Memory B cell (primary cell): Measurements from ENCODE around the gene ATPAF2.
"Not testable (repeated sequence)": the region's sequence is repeated elsewhere in the genome, so short reads cannot be mapped to it uniquely, and the experiment has no call there.

Source experiments
- ATAC-seq: fragments of 150-1000 bp; cut with Tn5 transposase; 2 replicates; pipeline ENCODE4 v1.10.0; 2021; ENCODE audit warnings: low read depth, mild to moderate bottlenecking, moderate library complexity
- DNase-seq, 2 donors: peaks; one replicate each; pipeline ENCODE4 v3.0.0; 2022; ENCODE audit warnings: low spot score in 2 of 2
- H3K27ac Mint-ChIP-seq: one replicate; pipeline ENCODE4 v1.8.0; 2022; ENCODE audit warnings: mild to moderate bottlenecking, moderate library complexity, mixed read lengths
- H3K27me3 Mint-ChIP-seq: one replicate; pipeline ENCODE4 v1.8.0; 2022; ENCODE audit warnings: mixed read lengths
- H3K36me3 Mint-ChIP-seq: one replicate; pipeline ENCODE4 v1.8.0; 2022; ENCODE audit warnings: mild to moderate bottlenecking, mixed read lengths
- H3K4me1 Mint-ChIP-seq: one replicate; pipeline ENCODE4 v1.8.0; 2022; ENCODE audit warnings: mixed read lengths
- H3K4me3 Mint-ChIP-seq: one replicate; pipeline ENCODE4 v1.8.0; 2022; ENCODE audit warnings: mild to moderate bottlenecking, moderate library complexity, mixed read lengths
- H3K9me3 Mint-ChIP-seq: one replicate; pipeline ENCODE4 v1.8.0; 2022; ENCODE audit warnings: mixed read lengths

Gene ATPAF2

DNA sequence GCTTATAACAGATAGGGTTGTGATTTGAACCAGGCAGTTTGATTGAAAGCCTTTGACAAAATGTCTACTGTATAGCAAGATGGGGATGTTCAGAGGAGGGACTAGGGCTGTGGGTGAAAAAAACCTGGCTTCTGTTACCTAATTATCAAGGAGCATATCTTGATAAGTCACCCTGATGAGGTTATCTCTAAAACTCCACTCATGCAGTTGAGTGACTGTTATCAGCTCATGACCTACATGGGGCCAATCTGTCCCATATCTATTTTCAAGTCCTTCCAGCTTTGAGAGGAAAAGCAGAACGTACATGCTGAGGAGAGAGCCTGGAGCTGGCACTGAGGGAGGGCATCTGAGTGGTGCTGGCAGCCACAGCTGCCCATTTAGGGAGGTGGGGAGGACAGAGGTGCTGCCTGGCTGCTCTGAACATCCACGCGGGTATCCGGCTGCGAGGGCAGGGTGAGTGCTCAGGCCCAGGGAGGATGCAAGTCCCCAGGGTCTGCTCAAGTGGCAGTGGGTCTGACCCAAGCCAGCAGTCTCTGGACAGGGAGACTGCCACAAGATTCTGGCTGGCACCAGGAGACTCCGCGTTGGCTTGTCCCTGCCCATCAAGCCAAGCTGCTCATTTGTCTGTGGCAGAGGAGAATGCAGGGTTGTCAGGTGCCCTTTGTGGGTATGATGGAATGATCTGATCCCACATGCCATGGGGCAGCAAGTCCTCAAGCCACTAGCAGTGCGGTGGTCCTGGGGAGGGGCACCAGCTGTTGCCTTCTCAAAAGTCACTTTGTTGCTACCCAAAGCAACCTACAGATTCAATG, 29.2 kb downstream of the ATPAF2 start:
- peaks cover 36% of the 10 kb centered on the region for H3K36me3 Mint-ChIP-seq
- no peaks in the 10 kb centered on the region for H3K4me1 Mint-ChIP-seq
- no peak overlapping the region for H3K27ac Mint-ChIP-seq
- DNase-seq (no peak), ATAC-seq (no peak)
- no peak overlapping the region for H3K4me3 Mint-ChIP-seq
- no peaks in the 10 kb centered on the region for H3K9me3 Mint-ChIP-seq
- no peaks in the 10 kb centered on the region for H3K27me3 Mint-ChIP-seq

- H3K27ac Mint-ChIP-seq = no peak overlapping the region
- DNase-seq (no peak), ATAC-seq (no peak)
Observed at GRCh38 chr17:18008496-18009268, 30.3 kb downstream of the ATPAF2 start.

GRCh38 chr17:18006495-18007239, 32.3 kb downstream of the ATPAF2 start:
- H3K9me3 Mint-ChIP-seq = no peaks in the 10 kb centered on the region
- H3K4me3 Mint-ChIP-seq = no peak overlapping the region
- no peak overlapping the region for H3K27ac Mint-ChIP-seq
- DNase-seq = no peak
- H3K27me3 Mint-ChIP-seq = no peaks in the 10 kb centered on the region
- peaks cover 25% of the 10 kb centered on the region for H3K36me3 Mint-ChIP-seq
- H3K4me1 Mint-ChIP-seq = peaks cover 3% of the 10 kb centered on the region
- no peak for ATAC-seq

More at GRCh38 chr17:18008496-18009268, 30.3 kb downstream of the ATPAF2 start:
- Mint-ChIP-seq H3K4me3 (no peak overlapping the region), H3K36me3 (peaks cover 36% of the 10 kb centered on the region), H3K27me3 (no peaks in the 10 kb centered on the region), H3K4me1 (no peaks in the 10 kb centered on the region), H3K9me3 (no peaks in the 10 kb centered on the region)

DNA sequence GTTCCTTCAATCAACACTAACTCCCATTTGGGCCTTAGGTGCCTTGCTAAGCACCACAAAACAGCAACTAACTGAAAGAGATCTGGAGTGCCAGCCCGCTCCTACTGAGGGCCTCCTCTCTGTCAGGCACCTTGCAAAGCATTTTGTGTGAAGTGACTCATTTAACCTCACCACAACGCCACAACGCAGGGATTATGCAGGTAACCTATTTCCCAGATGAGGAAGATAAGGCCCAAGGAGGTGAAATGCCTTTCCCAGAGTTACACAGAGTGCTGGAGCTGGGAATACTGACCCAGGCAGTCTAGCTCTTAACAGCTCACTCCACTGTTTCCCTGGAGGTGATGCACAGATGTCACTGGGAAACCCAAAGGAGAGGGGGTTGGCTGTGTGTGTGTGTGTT, 33.5 kb downstream of the ATPAF2 start:
- Mint-ChIP-seq H3K4me1 (peaks cover 3% of the 10 kb centered on the region), H3K4me3 (no peak overlapping the region), H3K27me3 (no peaks in the 10 kb centered on the region), H3K36me3 (peaks cover 22% of the 10 kb centered on the region), H3K27ac (peak overlapping the region; percentile 77), H3K9me3 (no peaks in the 10 kb centered on the region)
- ATAC-seq = no peak
- DNase-seq = no peak

- DNase-seq (no peak), ATAC-seq (no peak)
- Mint-ChIP-seq H3K36me3 (peaks cover 18% of the 10 kb centered on the region), H3K27ac (no peak overlapping the region), H3K4me1 (peaks cover 3% of the 10 kb centered on the region), H3K9me3 (no peaks in the 10 kb centered on the region), H3K4me3 (no peak overlapping the region), H3K27me3 (no peaks in the 10 kb centered on the region)
Observed at GRCh38 chr17:18004884-18005305, 34.1 kb downstream of the ATPAF2 start.

GRCh38 chr17:18004345-18004744, 34.6 kb downstream of the ATPAF2 start:
- Mint-ChIP-seq H3K4me3 (no peak overlapping the region), H3K36me3 (peaks cover 13% of the 10 kb centered on the region), H3K4me1 (peaks cover 3% of the 10 kb centered on the region), H3K27me3 (no peaks in the 10 kb centered on the region), H3K9me3 (no peaks in the 10 kb centered on the region), H3K27ac (no peak overlapping the region)
- DNase-seq (no peak), ATAC-seq (no peak)

DNA sequence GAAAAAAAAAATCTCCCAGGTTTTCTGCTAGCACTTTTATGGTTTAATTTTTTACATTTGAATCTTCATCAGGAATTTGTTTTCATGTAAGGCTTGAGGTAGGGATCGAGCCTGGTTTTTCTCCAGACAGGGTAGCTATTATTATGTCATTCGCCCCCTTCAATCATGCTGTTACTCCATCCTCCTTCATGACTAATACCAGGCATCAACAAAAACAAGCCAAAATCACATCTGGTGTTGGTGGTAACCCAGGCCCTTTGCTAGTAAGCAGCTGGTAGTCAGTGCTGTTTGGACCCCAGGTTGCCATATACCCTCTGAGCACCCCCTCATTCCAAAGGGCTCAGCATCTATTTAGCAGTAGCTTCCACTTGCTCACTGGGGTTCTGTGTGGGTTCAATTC, 36.8 kb downstream of the ATPAF2 start:
- DNase-seq = no peak
- Mint-ChIP-seq H3K9me3 (no peaks in the 10 kb centered on the region), H3K4me1 (peaks cover 3% of the 10 kb centered on the region), H3K27me3 (no peaks in the 10 kb centered on the region), H3K36me3 (peaks cover 9% of the 10 kb centered on the region), H3K27ac (no peak overlapping the region), H3K4me3 (no peak overlapping the region)
- ATAC-seq = no peak

GRCh38 chr17:18000030-18000408, 38.9 kb downstream of the ATPAF2 start:
- no peaks in the 10 kb centered on the region for H3K9me3 Mint-ChIP-seq
- H3K4me3 Mint-ChIP-seq = no peak overlapping the region
- no peaks in the 10 kb centered on the region for H3K36me3 Mint-ChIP-seq
- no peak for ATAC-seq
- no peak for DNase-seq
- no peak overlapping the region for H3K27ac Mint-ChIP-seq
- peaks cover 3% of the 10 kb centered on the region for H3K4me1 Mint-ChIP-seq
- H3K27me3 Mint-ChIP-seq = no peaks in the 10 kb centered on the region

GRCh38 chr17:17999364-18000029, 39.5 kb downstream of the ATPAF2 start:
- H3K4me1 Mint-ChIP-seq = peaks cover 3% of the 10 kb centered on the region
- H3K27ac Mint-ChIP-seq = no peak overlapping the region
- no peaks in the 10 kb centered on the region for H3K27me3 Mint-ChIP-seq
- ATAC-seq (no peak), DNase-seq (no peak)
- no peaks in the 10 kb centered on the region for H3K36me3 Mint-ChIP-seq
- no peaks in the 10 kb centered on the region for H3K9me3 Mint-ChIP-seq
- no peak overlapping the region for H3K4me3 Mint-ChIP-seq

GRCh38 chr17:17998934-17999333, 40.0 kb downstream of the ATPAF2 start:
- DNase-seq = no peak
- Mint-ChIP-seq H3K27ac (no peak overlapping the region), H3K4me1 (peaks cover 3% of the 10 kb centered on the region), H3K27me3 (no peaks in the 10 kb centered on the region), H3K4me3 (no peak overlapping the region), H3K9me3 (no peaks in the 10 kb centered on the region), H3K36me3 (no peaks in the 10 kb centered on the region)
- ATAC-seq = no peak

GRCh38 chr17:17995887-17996286, 43.1 kb downstream of the ATPAF2 start:
- not testable (repeated sequence) for H3K4me1 Mint-ChIP-seq, H3K4me3 Mint-ChIP-seq, H3K9me3 Mint-ChIP-seq, DNase-seq, H3K27ac Mint-ChIP-seq, H3K27me3 Mint-ChIP-seq, ATAC-seq, H3K36me3 Mint-ChIP-seq

DNA sequence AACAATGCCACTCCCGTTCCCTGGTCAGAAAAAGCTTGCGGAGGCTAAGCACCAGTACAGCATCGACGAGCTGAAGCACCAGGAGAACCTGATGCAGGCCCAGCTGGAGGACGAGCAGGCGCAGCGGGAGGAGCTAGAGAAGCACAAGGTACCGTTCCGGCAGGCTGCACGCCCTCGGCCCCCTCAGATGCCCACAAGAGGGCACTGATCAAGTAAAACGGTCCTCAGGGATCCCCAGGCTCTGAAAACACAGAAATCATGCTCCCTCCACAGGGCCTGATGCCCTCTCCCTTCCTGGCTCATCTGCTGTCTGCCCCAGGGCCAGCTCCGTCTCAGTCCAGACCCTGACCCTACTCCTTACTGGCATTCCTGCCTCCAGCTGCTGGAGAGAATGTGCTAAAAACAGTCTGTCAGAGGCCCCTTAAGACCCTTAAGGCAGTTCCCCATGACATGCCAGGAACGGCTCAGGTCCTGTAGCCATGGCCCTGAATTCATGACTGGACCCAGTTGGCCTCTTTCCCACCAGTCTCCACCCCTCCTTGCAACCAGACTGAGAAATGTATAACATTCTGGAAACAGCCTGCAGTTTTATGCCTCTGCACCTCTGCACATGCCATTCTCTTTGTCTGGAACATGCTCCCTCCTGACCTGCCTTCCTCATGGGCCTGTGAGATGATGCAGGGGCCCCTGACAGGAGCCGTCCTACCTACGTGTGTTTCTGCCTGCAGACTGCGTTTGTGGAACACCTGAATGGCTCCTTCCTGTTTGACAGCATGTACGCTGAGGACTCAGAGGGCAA, 44.5 kb downstream of the ATPAF2 start:
- H3K9me3 Mint-ChIP-seq = no peaks in the 10 kb centered on the region
- no peaks in the 10 kb centered on the region for H3K36me3 Mint-ChIP-seq
- H3K4me3 Mint-ChIP-seq = no peak overlapping the region
- no peak overlapping the region for H3K27ac Mint-ChIP-seq
- ATAC-seq = peak; percentile 49
- no peak for DNase-seq
- H3K4me1 Mint-ChIP-seq = no peaks in the 10 kb centered on the region
- H3K27me3 Mint-ChIP-seq = no peaks in the 10 kb centered on the region

DNA sequence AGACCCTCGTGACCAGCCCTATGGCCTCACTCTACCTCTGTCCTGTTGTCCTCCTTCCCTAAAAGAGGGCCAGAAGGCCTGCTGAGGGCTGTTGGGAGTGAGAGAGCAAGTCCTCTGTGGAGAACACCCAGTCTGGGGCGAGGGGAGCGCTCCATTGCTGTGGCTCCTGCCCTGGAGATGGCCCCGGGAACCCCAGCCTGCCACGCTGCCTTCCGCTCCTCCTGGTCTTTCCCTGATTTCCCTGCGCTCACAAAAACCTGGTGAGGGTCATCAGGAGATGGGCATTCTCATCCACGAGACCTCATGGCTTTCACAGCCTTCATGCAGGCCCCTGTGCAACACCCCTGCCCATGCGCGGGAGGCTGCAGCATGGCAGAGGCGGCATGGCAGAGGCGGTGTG, 45.1 kb downstream of the ATPAF2 start:
- ATAC-seq = no peak
- no peak for DNase-seq
- H3K27me3 Mint-ChIP-seq = no peaks in the 10 kb centered on the region
- H3K36me3 Mint-ChIP-seq = no peaks in the 10 kb centered on the region
- no peak overlapping the region for H3K4me3 Mint-ChIP-seq
- H3K4me1 Mint-ChIP-seq = no peaks in the 10 kb centered on the region
- no peaks in the 10 kb centered on the region for H3K9me3 Mint-ChIP-seq
- H3K27ac Mint-ChIP-seq = no peak overlapping the region
